Caco-2 (cell line): ENCODE measurements around the gene EML5. TPM values are rescaled to one million over a fixed set of nuclear protein-coding genes. Genes with fewer than 3 reads are reported as not detected.

Source experiments
- BruUV-seq: library from RNA; stranded (reverse); fragments of 400-500 nt; replicated peaks from 2 replicates; lab custom pipeline; 2021; lab: Mats Ljungman, UMichigan
- CTCF ChIA-PET: fragments of 300-600 bp; sonication (Branson Sonifier 250); formaldehyde crosslinking; loops from one replicate; lab custom pipeline; 2022; ENCODE audit warnings: antibody characterized with exemption; lab: Charles Lee
- POLR2A ChIA-PET: fragments of 300-600 bp; sonication (Branson Sonifier 250); formaldehyde crosslinking; loops from one replicate; lab custom pipeline; 2022; ENCODE audit warnings: antibody characterized with exemption; lab: Charles Lee
- DNase-seq, 2 experiments: peaks; one replicate each; pipeline versions ENCODE4 v3.0.0 to v3.0.0-alpha.2; 2020 to 2022
- H3K27me3 ChIP-seq: replicated peaks from 2 replicates; pipeline ENCODE4 v1.6.0; 2011; ENCODE audit warnings: low read length; ENCODE audit not compliant: control insufficient read depth, insufficient read depth
- H3K36me3 ChIP-seq: 2 replicates; pipeline ENCODE4 v1.5.1; 2011; ENCODE audit warnings: low read length; ENCODE audit not compliant: control insufficient read depth, insufficient read depth
- H3K4me1 ChIP-seq: fragments of 250-450 bp; sonication (Bioruptor Pico); 2 replicates; pipeline ENCODE4 v1.5.1; 2020; ENCODE audit warnings: mild to moderate bottlenecking
- H3K4me3 ChIP-seq: 2 replicates; pipeline ENCODE4 v1.5.1; 2011; ENCODE audit warnings: low read depth, mild to moderate bottlenecking, control low read depth, low read length
- H3K9me3 ChIP-seq: fragments of 250-450 bp; sonication (Bioruptor Pico); 2 replicates; pipeline ENCODE4 v1.5.1; 2020; ENCODE audit warnings: mild to moderate bottlenecking, moderate library complexity
- H3K27ac Mint-ChIP-seq: one replicate; pipeline ENCODE4 v1.8.0; 2022; ENCODE audit warnings: mixed read lengths; ENCODE audit not compliant: unreplicated experiment
- H3K27me3 Mint-ChIP-seq: one replicate; pipeline ENCODE4 v1.8.0; 2022; ENCODE audit warnings: mixed read lengths; ENCODE audit not compliant: insufficient read depth, unreplicated experiment
- H3K36me3 Mint-ChIP-seq: one replicate; pipeline ENCODE4 v1.8.0; 2022; ENCODE audit warnings: mild to moderate bottlenecking, mixed read lengths; ENCODE audit not compliant: insufficient read depth, unreplicated experiment
- H3K4me1 Mint-ChIP-seq: one replicate; pipeline ENCODE4 v1.8.0; 2022; ENCODE audit warnings: low read depth, mixed read lengths; ENCODE audit not compliant: unreplicated experiment
- H3K4me3 Mint-ChIP-seq: one replicate; pipeline ENCODE4 v1.8.0; 2022; ENCODE audit warnings: mild to moderate bottlenecking, moderate library complexity, mixed read lengths; ENCODE audit not compliant: unreplicated experiment
- H3K9me3 Mint-ChIP-seq: one replicate; pipeline ENCODE4 v1.8.0; 2022; ENCODE audit warnings: mixed read lengths; ENCODE audit not compliant: unreplicated experiment
- intact Hi-C: fragments of 100-400 bp; cut with micrococcal nuclease; formaldehyde crosslinking; loops from one replicate; pipeline ENCODE4 v1.10.0; 2022; ENCODE audit not compliant: unreplicated experiment
- total RNA-seq: library from RNA; stranded (reverse); gene quantifications from 2 replicates; pipeline ENCODE4 v1.2.3, GENCODE V29; 2022
- TF ChIP-seq, protein P1 (sequence below), 2 experiments: fragments of 200-600 bp in 1 of 2; IDR thresholded peaks; 1 replicate in 1 of 2; 2 replicates in 1 of 2; pipeline versions ENCODE4 v1.5.1 to v1.8.0; 2011 to 2022; ENCODE audit warnings: antibody characterized with exemption in 1 of 2, control low read depth in 1 of 2, inconsistent platforms in 1 of 2, low read depth in 1 of 2, low read length in 1 of 2, mild to moderate bottlenecking in 1 of 2, moderate library complexity in 1 of 2; ENCODE audit not compliant: insufficient read depth in 1 of 2, severe bottlenecking in 1 of 2, unreplicated experiment in 1 of 2

EML5 gene
- total RNA-seq, 1 experiment from 2014 or later: 0.11 TPM

DNA sequence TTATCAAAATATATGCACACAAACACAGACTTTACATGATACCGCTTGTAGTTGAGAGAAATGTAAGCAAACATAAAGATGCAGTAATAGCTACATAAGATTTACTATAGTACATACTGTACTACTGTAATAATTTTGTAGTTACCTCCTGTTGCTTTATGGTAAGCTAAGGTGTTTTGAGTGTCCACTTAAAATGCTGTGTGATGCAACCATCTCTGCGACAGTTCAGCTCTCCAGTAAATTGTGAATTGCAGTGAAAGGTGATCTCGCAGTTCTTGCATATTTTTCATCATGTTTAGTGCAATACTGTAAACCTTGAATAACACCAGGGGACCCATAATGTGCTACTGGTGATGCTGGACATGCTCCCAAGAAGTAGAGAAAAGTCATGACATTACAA is 208.3 kb downstream of the EML5 start:
- no peak overlapping the region for H3K27ac Mint-ChIP-seq
- H3K4me1 Mint-ChIP-seq: peaks cover 6% of the 10 kb centered on the region
- intact Hi-C loops: no loop called here
- H3K27me3 Mint-ChIP-seq: no peaks in the 10 kb centered on the region
- Histone ChIP-seq H3K9me3 (no peaks in the 10 kb centered on the region), H3K36me3 (no peaks in the 10 kb centered on the region; the same call in 1 of the 2 replicates), H3K4me3 (no peak overlapping the region), H3K27me3 (no peaks in the 10 kb centered on the region), H3K4me1 (no peaks in the 10 kb centered on the region)
- H3K4me3 Mint-ChIP-seq: no peak overlapping the region
- TF ChIP-seq, protein P1, sequence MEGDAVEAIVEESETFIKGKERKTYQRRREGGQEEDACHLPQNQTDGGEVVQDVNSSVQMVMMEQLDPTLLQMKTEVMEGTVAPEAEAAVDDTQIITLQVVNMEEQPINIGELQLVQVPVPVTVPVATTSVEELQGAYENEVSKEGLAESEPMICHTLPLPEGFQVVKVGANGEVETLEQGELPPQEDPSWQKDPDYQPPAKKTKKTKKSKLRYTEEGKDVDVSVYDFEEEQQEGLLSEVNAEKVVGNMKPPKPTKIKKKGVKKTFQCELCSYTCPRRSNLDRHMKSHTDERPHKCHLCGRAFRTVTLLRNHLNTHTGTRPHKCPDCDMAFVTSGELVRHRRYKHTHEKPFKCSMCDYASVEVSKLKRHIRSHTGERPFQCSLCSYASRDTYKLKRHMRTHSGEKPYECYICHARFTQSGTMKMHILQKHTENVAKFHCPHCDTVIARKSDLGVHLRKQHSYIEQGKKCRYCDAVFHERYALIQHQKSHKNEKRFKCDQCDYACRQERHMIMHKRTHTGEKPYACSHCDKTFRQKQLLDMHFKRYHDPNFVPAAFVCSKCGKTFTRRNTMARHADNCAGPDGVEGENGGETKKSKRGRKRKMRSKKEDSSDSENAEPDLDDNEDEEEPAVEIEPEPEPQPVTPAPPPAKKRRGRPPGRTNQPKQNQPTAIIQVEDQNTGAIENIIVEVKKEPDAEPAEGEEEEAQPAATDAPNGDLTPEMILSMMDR (IDR thresholded peaks at IDR 0.05; ENCODE audit: insufficient read depth in 1 of 2, low read depth in 1 of 2, low read length in 1 of 2, severe bottlenecking in 1 of 2, unreplicated experiment in 1 of 2): no peak
- ChIA-PET CTCF (no interaction called here), POLR2A (no interaction called here)
- no peak for DNase-seq
- no TSS peak for BruUV-seq
- peaks cover 75% of the 10 kb centered on the region for H3K36me3 Mint-ChIP-seq
- no peaks in the 10 kb centered on the region for H3K9me3 Mint-ChIP-seq

DNA sequence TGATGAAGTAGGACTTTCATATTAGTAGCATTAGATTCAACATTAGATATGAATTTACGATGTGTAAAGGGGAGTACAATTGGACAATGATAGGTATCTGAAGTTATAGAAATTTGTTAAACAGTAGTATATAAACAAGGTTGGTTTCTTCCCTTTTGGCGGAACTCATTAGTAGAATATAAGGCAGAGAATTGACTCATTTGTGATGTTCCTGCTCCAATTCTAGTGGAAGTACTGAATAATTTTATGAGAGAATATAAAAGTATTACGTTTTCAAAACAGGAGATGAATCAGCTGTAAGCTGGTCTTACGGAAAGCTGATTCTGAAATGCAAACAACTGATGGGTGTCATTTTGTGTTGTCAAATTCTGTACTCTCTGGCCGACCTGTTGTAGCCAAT is 216.5 kb downstream of the EML5 start:
- Mint-ChIP-seq H3K27me3 (no peaks in the 10 kb centered on the region), H3K4me3 (no peak overlapping the region), H3K9me3 (no peaks in the 10 kb centered on the region), H3K36me3 (peaks cover 91% of the 10 kb centered on the region), H3K27ac (no peak overlapping the region), H3K4me1 (no peaks in the 10 kb centered on the region)
- CTCF ChIA-PET: no interaction called here
- Histone ChIP-seq H3K4me3 (no peak overlapping the region), H3K4me1 (no peaks in the 10 kb centered on the region), H3K27me3 (no peaks in the 10 kb centered on the region), H3K9me3 (no peaks in the 10 kb centered on the region), H3K36me3 (no peaks in the 10 kb centered on the region; the same call in 1 of the 2 replicates)
- POLR2A ChIA-PET: no interaction called here
- DNase-seq: no peak
- no TSS peak for BruUV-seq
- TF ChIP-seq, protein P1 (IDR thresholded peaks at IDR 0.05; ENCODE audit: insufficient read depth in 1 of 2, low read depth in 1 of 2, low read length in 1 of 2, severe bottlenecking in 1 of 2, unreplicated experiment in 1 of 2): no peak
- intact Hi-C loops: no loop called here

DNA sequence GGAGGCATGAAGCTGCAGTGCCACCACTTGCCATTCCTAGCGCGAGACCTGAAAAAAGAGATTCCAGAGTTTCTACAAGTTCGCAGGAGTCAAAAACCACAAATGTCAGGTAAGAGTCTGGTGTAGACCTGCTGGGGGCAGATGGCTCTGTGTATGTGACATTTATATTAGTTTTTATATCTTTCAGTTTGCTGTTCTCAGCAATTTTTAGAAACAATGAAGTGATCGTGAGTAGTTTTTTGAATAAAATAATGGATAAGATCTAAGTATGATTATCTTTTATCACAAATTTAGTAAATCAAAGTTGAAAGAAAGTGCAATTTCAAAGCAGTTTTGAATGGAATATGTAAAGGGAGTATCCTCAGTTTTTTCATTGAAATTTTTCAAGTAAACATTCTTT is 220.6 kb downstream of the EML5 start:
- BruUV-seq: no TSS peak
- H3K27me3 Mint-ChIP-seq: no peaks in the 10 kb centered on the region
- H3K4me3 ChIP-seq: no peak overlapping the region
- no peaks in the 10 kb centered on the region for H3K4me1 ChIP-seq
- TF ChIP-seq, protein P1 (IDR thresholded peaks at IDR 0.05; ENCODE audit: insufficient read depth in 1 of 2, low read depth in 1 of 2, low read length in 1 of 2, severe bottlenecking in 1 of 2, unreplicated experiment in 1 of 2): no peak
- H3K36me3 ChIP-seq: no peaks in the 10 kb centered on the region; the same call in 1 of the 2 replicates
- POLR2A ChIA-PET: no interaction called here
- intact Hi-C loops: no loop called here
- no peak overlapping the region for H3K4me3 Mint-ChIP-seq
- H3K36me3 Mint-ChIP-seq: peaks cover 96% of the 10 kb centered on the region
- no peak for DNase-seq
- no peaks in the 10 kb centered on the region for H3K9me3 Mint-ChIP-seq
- no peaks in the 10 kb centered on the region for H3K4me1 Mint-ChIP-seq
- CTCF ChIA-PET: no interaction called here
- H3K27me3 ChIP-seq: no peaks in the 10 kb centered on the region
- H3K9me3 ChIP-seq: no peaks in the 10 kb centered on the region
- no peak overlapping the region for H3K27ac Mint-ChIP-seq
